T-helper 17 cell (primary cell): ENCODE measurements around the gene SESN3. TPM values are rescaled to one million over a fixed set of nuclear protein-coding genes. Genes with fewer than 3 reads are reported as not detected.
A peak's percentile ranks its signal among the peaks of the same experiment; 100 is the strongest.
"Not testable (repeated sequence)": the region's sequence is repeated elsewhere in the genome, so short reads cannot be mapped to it uniquely, and the experiment has no call there.

ENCODE experiments used
- ATAC-seq: fragments of 150-1000 bp; cut with Tn5 transposase; 2 replicates; pipeline ENCODE4 v1.10.0; 2021; ENCODE audit warnings: mild to moderate bottlenecking, moderate library complexity
- DNase-seq, 3 donors: peaks; one replicate each; pipeline versions ENCODE4 v3.0.0 to v3.0.0-alpha.2; 2020 to 2021
- H3K9me3 ChIP-seq: one replicate; pipeline ENCODE4 v1.7.0; 2013; ENCODE audit warnings: low read length, mild to moderate bottlenecking; ENCODE audit not compliant: control insufficient read depth, poor library complexity, severe bottlenecking
- H3K27ac Mint-ChIP-seq: one replicate; pipeline ENCODE4 v1.8.0; 2022; ENCODE audit warnings: mild to moderate bottlenecking, moderate library complexity, mixed read lengths
- H3K27me3 Mint-ChIP-seq: one replicate; pipeline ENCODE4 v1.8.0; 2022; ENCODE audit warnings: mixed read lengths
- H3K36me3 Mint-ChIP-seq: one replicate; pipeline ENCODE4 v1.8.0; 2022; ENCODE audit warnings: low read depth, mixed read lengths
- H3K4me1 Mint-ChIP-seq: one replicate; pipeline ENCODE4 v1.8.0; 2022; ENCODE audit warnings: mild to moderate bottlenecking, mixed read lengths
- H3K4me3 Mint-ChIP-seq: one replicate; pipeline ENCODE4 v1.8.0; 2022; ENCODE audit warnings: mild to moderate bottlenecking, moderate library complexity, mixed read lengths
- total RNA-seq, 4 donors: library from RNA in 2 of 4; stranded (reverse) in 2 of 4; gene quantifications; one replicate each; pipeline ENCODE4 v1.2.3 and lab custom pipeline; 2022 to 2026

SESN3 gene
- total RNA-seq, 2 donors from 2014 or later = 48.7 to 53.0 TPM

DNA sequence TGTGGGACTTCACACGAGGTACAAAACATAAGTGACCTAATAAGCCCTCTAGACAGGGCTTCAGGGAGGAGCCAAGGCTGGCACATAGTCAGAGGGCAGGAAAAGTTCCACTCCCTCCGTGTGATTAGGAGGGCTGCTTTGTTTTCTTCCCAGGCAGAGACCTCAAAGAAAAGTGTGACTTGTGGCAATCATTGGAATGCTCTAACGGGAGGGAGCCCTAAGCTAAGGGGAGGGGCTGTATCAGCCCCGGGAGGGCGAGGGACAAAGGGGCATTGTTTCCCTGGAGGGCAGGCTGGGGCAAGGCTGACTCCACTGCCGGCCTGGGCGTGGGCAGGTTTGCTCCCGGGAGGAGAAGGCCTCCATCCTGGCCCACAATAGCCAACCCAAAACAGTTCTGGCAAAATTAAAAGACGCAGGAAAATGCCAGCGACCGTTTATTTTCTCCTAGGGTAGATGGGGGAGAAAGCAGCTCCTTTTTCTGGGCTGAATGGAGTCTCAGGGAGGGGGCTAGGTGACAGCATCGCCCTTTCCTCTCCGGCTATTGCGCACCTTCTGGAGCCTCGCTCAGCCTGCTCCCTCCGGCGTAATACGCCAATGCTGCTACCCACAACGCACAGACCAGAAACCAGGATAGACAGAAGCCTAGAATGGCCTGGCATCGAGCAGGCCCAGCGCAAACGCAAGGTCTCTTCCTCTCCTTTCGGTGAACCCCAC lies 81.2 kb downstream of the SESN3 start:
- H3K4me1 Mint-ChIP-seq = peaks cover 35% of the 10 kb centered on the region
- H3K9me3 ChIP-seq = no peaks in the 10 kb centered on the region
- peaks cover 18% of the 10 kb centered on the region for H3K27me3 Mint-ChIP-seq
- no peak for ATAC-seq
- no peak for DNase-seq
- H3K27ac Mint-ChIP-seq = peak overlapping the region; percentile 98
- H3K36me3 Mint-ChIP-seq = no peaks in the 10 kb centered on the region
- H3K4me3 Mint-ChIP-seq = peak overlapping the region; percentile 95

DNA sequence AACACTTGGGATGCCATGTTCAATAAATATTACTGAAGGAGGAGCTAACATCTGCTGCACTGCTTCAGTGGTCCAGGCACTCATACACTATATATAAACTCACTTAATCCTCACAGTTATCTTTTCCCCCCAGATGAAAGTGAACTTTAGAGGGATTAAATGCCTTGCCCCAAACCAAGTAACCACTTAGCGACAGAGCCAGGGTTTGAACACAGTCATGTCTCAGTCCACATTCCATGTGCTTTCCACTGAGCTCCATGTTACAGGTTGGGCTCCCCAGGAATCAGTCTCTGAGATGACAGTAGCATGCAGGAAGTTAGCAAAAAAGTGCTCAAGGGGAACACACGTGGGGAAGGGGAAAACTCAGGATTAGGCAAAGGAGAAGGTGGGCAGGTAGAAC lies 82.1 kb downstream of the SESN3 start:
- ATAC-seq (no peak), DNase-seq (no peak)
- no peak overlapping the region for H3K27ac Mint-ChIP-seq
- no peak overlapping the region for H3K4me3 Mint-ChIP-seq
- H3K36me3 Mint-ChIP-seq = no peaks in the 10 kb centered on the region
- peaks cover 34% of the 10 kb centered on the region for H3K4me1 Mint-ChIP-seq
- peaks cover 27% of the 10 kb centered on the region for H3K27me3 Mint-ChIP-seq
- H3K9me3 ChIP-seq = no peaks in the 10 kb centered on the region

DNA sequence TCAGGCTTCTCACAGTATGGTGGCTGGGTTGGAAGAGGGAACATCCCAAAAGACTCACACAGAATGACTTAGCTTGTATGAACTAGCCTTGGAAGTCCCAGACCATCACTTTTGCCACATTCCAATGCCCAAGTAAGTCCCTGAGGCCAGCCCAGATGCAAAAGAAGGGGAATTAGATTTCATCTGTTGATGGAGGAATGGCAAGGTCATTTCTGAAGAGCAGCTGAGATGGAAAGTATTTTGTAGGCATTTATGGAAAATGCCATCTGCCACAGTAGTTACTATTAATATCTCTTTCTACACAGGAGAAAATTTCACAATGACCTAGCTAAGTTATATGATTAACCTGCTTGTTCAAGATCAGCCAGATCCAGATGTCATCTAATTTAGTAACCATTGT lies 82.6 kb downstream of the SESN3 start:
- no peak overlapping the region for H3K4me3 Mint-ChIP-seq
- ATAC-seq = no peak
- no peaks in the 10 kb centered on the region for H3K36me3 Mint-ChIP-seq
- H3K27ac Mint-ChIP-seq = no peak overlapping the region
- peaks cover 28% of the 10 kb centered on the region for H3K27me3 Mint-ChIP-seq
- no peak for DNase-seq
- peaks cover 28% of the 10 kb centered on the region for H3K4me1 Mint-ChIP-seq
- H3K9me3 ChIP-seq = no peaks in the 10 kb centered on the region

DNA sequence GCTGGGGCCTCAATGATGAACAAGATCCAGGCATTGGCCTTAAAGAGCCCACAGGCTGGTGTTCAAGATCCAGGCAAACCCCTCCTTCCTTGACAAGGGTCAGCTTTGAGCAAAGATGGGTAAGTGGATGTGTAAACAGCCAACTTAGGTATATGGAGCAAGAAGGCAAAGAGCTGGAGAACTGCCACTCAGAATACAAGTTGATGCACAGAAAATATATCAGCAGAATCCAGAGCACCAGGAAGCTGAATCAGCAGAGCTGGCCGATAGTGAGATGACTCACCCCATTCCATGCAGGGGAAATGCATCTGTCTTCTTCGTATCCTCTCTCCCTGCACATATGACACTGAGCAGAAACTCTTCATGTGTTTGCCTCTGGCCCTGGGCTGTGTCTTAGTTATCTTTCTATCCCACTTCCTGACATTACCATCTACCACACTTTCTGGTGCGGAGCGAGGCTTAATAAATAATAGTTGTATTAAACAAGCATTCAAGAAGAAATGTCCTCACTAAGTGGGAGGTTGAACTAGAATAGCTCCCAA lies 83.6 kb downstream of the SESN3 start:
- peaks cover 35% of the 10 kb centered on the region for H3K27me3 Mint-ChIP-seq
- no peaks in the 10 kb centered on the region for H3K9me3 ChIP-seq
- H3K27ac Mint-ChIP-seq = no peak overlapping the region
- no peak overlapping the region for H3K4me3 Mint-ChIP-seq
- DNase-seq = no peak
- ATAC-seq = no peak
- no peaks in the 10 kb centered on the region for H3K36me3 Mint-ChIP-seq
- H3K4me1 Mint-ChIP-seq = peaks cover 19% of the 10 kb centered on the region

DNA sequence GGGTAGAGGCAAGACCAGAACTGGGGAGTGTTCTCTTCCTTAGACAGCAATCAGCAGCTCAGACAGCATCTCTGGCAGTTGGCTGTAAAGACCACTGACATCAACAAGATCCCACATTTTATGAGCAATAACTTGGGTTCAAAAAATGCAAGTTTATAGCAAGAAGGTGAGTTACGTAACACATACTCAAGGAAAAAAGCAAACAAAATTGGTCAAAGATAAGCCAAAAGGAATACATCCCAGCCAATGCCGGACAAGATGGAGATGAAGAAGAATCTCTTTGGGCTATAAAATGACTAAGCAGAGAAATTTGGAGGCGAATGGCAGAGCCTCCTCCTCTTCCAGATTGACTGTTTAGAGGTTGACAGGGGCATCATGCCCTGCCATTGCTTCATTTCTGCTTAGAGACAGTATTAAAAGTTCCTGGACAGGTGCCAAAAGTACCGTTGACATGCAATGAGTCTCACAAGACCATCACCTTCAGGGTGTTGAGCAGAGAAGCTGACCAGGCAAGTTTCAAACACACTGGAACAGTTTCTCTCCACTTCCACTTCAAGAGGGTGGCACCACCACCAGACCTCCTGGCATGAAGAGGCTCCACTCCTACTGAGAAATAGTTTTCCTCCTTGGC lies 85.5 kb downstream of the SESN3 start:
- no peak for ATAC-seq
- H3K4me1 Mint-ChIP-seq = peaks cover 10% of the 10 kb centered on the region
- no peak for DNase-seq
- H3K27me3 Mint-ChIP-seq = peaks cover 39% of the 10 kb centered on the region
- no peak overlapping the region for H3K27ac Mint-ChIP-seq
- H3K36me3 Mint-ChIP-seq = no peaks in the 10 kb centered on the region
- H3K4me3 Mint-ChIP-seq = no peak overlapping the region
- no peaks in the 10 kb centered on the region for H3K9me3 ChIP-seq

DNA sequence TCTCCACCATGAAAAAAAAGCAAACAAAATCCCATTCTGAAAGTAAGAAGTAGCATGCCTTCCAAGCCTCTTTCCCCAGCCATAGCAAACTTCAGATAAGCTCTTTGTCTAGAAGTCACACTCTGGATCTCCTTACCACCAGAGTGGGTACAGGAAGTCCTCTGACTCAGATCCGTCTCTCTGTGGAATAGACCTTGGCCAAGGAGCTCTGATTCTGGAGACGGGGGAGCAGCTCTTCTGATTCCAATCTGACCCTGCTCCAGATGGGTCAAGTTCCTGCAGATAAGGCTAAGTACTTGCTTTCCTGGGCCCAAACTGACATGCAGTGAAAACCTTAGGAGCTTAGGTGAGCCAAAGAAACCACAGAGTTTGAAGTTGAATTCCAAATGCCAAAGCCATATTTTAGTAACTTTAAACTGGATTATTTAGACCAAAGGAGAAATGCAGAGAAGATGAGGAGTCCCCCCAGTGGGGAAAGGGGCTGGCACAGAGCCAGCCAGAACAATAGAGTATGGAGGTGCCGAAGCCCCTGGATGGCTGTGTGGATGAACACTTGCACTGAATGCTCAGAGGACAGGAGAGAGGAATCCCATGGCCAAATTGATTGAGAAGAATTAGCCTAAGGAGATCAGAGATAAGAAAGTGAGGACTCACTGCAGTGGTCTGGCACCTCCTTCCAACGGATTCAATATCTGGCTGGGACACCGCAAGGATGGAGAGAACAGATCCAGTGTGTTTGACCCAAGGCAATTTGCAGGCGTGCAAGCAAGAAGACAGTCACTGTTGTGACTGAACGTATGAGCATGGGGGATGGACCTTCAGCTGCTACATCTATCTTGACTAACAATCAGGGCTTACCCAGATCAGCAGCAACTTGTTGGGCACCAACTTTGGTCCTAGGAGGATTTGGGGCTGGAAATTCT lies 86.4 kb downstream of the SESN3 start:
- Mint-ChIP-seq H3K27me3 (peaks cover 48% of the 10 kb centered on the region), H3K27ac (no peak overlapping the region), H3K36me3 (no peaks in the 10 kb centered on the region), H3K4me3 (no peak overlapping the region), H3K4me1 (peaks cover 10% of the 10 kb centered on the region)
- H3K9me3 ChIP-seq = no peaks in the 10 kb centered on the region
- DNase-seq (no peak), ATAC-seq (no peak)

DNA sequence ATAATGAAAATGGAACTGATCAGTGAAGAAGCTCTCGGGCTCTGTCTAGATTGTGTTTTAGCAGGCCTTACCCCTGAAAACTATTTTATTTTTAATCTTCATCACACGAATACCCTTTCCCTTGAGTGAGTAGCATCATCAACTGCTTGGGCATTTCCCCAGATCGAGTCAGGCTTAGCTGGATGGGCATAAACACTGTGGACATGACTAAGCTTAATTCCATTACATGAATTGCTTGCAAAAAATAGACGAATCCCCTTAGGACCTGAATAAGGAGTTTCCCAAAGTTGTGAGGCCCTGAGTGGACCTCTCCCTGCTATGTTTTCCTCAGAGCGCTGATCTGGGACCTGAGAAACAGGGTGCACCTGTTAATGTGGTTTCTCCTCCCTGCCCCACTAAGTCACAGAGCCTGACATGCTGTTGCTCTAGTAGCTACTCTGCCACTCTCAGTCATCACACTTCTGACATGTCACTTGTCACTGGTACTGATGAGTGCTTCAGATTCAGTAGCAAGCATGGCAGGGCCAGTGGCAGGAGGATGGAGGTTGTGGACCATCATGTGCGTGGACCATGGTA lies 87.8 kb downstream of the SESN3 start:
- H3K27ac Mint-ChIP-seq = no peak overlapping the region
- no peak for ATAC-seq
- peaks cover 55% of the 10 kb centered on the region for H3K27me3 Mint-ChIP-seq
- no peaks in the 10 kb centered on the region for H3K36me3 Mint-ChIP-seq
- no peak overlapping the region for H3K4me3 Mint-ChIP-seq
- H3K4me1 Mint-ChIP-seq = peaks cover 9% of the 10 kb centered on the region
- no peaks in the 10 kb centered on the region for H3K9me3 ChIP-seq
- no peak for DNase-seq

DNA sequence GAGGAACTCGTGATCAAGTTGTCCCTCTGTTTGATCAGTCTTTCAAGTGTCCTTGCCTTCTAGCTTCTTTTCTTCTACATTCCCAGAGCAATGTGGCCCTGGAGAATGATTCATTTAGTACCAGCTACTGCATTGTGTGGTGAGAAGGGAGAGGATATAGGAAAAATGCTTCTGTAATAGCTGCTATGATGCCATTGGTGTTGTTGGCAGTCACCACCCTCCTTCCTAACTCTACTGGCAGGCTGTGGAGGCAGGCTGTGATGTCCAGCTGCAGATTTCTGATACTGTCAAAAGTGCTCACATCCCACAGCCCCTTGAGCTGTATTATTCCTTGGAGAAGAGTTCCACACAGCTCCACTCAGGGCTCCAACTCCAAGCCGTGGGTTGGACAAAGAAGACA lies 88.6 kb downstream of the SESN3 start:
- peaks cover 8% of the 10 kb centered on the region for H3K4me1 Mint-ChIP-seq
- ATAC-seq = no peak
- no peak for DNase-seq
- no peak overlapping the region for H3K27ac Mint-ChIP-seq
- H3K9me3 ChIP-seq = no peaks in the 10 kb centered on the region
- no peak overlapping the region for H3K4me3 Mint-ChIP-seq
- no peaks in the 10 kb centered on the region for H3K36me3 Mint-ChIP-seq
- peaks cover 54% of the 10 kb centered on the region for H3K27me3 Mint-ChIP-seq

DNA sequence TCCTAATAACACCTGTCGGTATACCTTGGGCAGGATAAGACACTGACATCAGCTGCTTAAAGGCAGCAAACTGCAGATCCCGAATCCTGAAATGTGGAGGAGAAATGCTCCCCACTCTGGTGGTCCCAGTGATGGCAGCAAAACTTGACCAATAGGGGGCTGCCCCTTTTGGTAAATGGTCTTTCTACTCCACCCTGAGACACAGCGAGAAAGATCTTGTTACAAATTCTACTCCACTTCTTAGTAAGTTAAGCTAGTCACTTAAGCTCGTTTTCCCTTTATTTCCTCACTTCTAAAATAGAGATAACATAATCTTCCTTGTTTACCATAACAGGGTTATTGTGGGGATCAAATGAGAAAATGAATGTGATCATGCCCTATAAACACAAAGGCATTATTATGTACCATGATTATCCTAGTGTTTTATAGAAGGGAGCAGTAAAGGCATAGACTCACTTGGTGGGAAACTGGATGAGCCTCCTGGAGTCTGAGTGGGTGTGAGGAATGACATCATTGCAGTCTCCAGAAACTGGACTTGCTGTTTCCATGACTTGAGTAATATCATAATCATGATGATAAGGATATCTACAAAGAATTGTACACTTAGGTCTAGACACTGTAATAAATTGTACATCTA lies 90.5 kb downstream of the SESN3 start:
- DNase-seq = no peak
- no peak for ATAC-seq
- no peaks in the 10 kb centered on the region for H3K9me3 ChIP-seq
- Mint-ChIP-seq H3K36me3 (no peaks in the 10 kb centered on the region), H3K27ac (no peak overlapping the region), H3K4me1 (peaks cover 6% of the 10 kb centered on the region), H3K27me3 (peaks cover 44% of the 10 kb centered on the region), H3K4me3 (no peak overlapping the region)

DNA sequence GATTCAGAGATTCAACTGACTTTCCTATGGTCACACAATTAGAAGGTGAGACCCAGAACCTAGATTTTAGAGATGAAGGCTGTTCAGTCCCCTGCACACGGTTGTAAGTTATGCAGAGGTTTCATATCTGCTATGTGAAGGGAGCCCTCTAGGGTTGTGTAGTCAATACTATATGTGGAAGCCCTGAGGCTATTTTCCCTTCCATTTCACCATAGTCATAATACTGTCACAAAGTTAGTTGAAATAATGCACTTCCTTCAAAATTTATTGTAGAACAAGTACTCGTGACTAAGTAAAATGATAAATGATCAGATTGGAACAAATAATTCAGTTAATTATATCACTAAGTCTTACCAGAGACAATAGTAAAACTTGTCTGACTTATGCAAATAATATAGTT lies 92.6 kb downstream of the SESN3 start:
- no peaks in the 10 kb centered on the region for H3K36me3 Mint-ChIP-seq

DNA sequence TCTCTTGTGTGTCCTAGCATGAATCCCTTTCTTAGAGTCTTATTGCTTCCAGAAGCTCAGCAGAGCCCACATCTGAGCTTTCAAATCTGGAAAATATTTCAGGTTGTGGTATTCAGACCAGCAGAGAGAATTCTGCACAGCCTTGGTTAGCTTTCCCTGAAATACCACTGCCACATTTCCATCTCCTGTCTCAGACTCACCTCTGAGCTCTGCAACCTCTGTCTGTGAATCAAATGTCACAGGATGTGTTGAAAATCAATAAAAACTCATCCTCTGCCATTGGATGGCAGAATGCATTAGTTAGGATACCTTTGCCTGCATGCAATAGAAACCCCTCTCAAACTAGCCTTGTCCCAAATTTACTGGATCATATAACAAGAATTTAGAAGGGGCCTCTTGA lies 93.7 kb downstream of the SESN3 start:
- ATAC-seq (no peak), DNase-seq (no peak)
- no peaks in the 10 kb centered on the region for H3K9me3 ChIP-seq
- Mint-ChIP-seq H3K27ac (no peak overlapping the region), H3K36me3 (peaks cover 2% of the 10 kb centered on the region), H3K27me3 (peaks cover 19% of the 10 kb centered on the region), H3K4me3 (no peak overlapping the region), H3K4me1 (peaks cover 5% of the 10 kb centered on the region)

More for the DNA sequence above, 92.6 kb downstream of the SESN3 start:
- Mint-ChIP-seq H3K27me3 (peaks cover 27% of the 10 kb centered on the region), H3K27ac (no peak overlapping the region), H3K4me3 (no peak overlapping the region), H3K4me1 (peaks cover 4% of the 10 kb centered on the region)
- no peaks in the 10 kb centered on the region for H3K9me3 ChIP-seq
- ATAC-seq = peak; percentile 58
- DNase-seq = no peak

DNA sequence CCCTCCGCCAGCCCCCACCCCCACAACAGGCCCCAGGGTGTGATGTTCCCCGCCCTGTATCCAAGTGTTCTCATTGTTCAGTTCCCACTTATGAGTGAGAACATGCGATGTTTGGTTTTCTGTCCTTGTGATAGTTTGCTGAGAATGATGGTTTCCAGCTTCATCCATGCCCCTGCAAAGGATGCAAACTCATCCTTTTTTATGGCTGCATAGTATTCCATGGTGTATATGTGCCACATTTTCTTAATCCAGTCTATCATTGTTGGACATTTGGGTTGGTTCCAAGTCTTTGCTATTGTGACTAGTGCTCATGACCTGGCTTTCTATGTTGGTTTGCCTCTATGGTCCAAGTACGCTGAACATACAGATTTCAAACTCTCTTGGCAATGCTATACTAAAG lies 94.3 kb downstream of the SESN3 start:
- not testable (repeated sequence) for H3K27ac Mint-ChIP-seq, H3K9me3 ChIP-seq, DNase-seq, ATAC-seq, H3K36me3 Mint-ChIP-seq, H3K4me1 Mint-ChIP-seq, H3K4me3 Mint-ChIP-seq
- H3K27me3 Mint-ChIP-seq = peaks cover 16% of the 10 kb centered on the region
